ENCODE measurements around the gene OSBPL3. TPM values are rescaled to one million over a fixed set of nuclear protein-coding genes. Genes with fewer than 3 reads are reported as not detected.

Gene OSBPL3
- total RNA-seq, 1 experiment from 2014 or later, result 45.1 TPM

- H3K27me3 Mint-ChIP-seq (ENCODE audit: insufficient read depth, unreplicated experiment), result no peaks in the 10 kb centered on the region
- no peaks in the 10 kb centered on the region for H3K36me3 ChIP-seq (ENCODE audit: control insufficient read depth, insufficient read depth, low read length)
- H3K36me3 Mint-ChIP-seq (ENCODE audit: insufficient read depth, unreplicated experiment), result peaks cover 2% of the 10 kb centered on the region
- no peak overlapping the region for H3K4me3 Mint-ChIP-seq (ENCODE audit: unreplicated experiment)
- POLR2A ChIA-PET, result interaction anchor here (0.5 kb wide), 1 partner anchor 79 kb away, joined by 3 read pairs; no protein-coding TSS in a partner anchor
- peaks cover 5% of the 10 kb centered on the region for H3K4me1 Mint-ChIP-seq (ENCODE audit: low read depth, unreplicated experiment)
- no peak overlapping the region for H3K27ac Mint-ChIP-seq (ENCODE audit: unreplicated experiment)
- CTCF ChIA-PET, result interaction anchor here (0.7 kb wide), 1 partner anchor 933 kb away, joined by 3 read pairs; no protein-coding TSS in a partner anchor
- DNase-seq, result no peak
- no peak for TF ChIP-seq CTCF (IDR thresholded peaks at IDR 0.05; ENCODE audit: insufficient read depth in 1 of 2, low read depth in 1 of 2, low read length in 1 of 2, severe bottlenecking in 1 of 2, unreplicated experiment in 1 of 2)
- H3K9me3 Mint-ChIP-seq (ENCODE audit: unreplicated experiment), result no peaks in the 10 kb centered on the region
- no peaks in the 10 kb centered on the region for H3K27me3 ChIP-seq (replicated peaks; ENCODE audit: control insufficient read depth, insufficient read depth, low read length)
- H3K9me3 ChIP-seq, result no peaks in the 10 kb centered on the region
- BruUV-seq (replicated peaks), result no TSS peak
- H3K4me1 ChIP-seq, result peaks cover 21% of the 10 kb centered on the region
- H3K4me3 ChIP-seq (ENCODE audit: low read depth, low read length), result no peak overlapping the region
- intact Hi-C loops (cut with micrococcal nuclease; ENCODE audit: unreplicated experiment), result loop anchor here (2.0 kb wide), 1 partner anchor 79 kb away; no protein-coding TSS in a partner anchor
Observed at GRCh38 chr7:24899905-24900304, 80.1 kb downstream of the OSBPL3 start.

- Histone ChIP-seq H3K4me3 (ENCODE audit: low read depth, low read length) (no peak overlapping the region), H3K27me3 (replicated peaks; ENCODE audit: control insufficient read depth, insufficient read depth, low read length) (no peaks in the 10 kb centered on the region), H3K36me3 (ENCODE audit: control insufficient read depth, insufficient read depth, low read length) (no peaks in the 10 kb centered on the region), H3K4me1 (peaks cover 13% of the 10 kb centered on the region), H3K9me3 (no peaks in the 10 kb centered on the region)
- no peak for TF ChIP-seq CTCF (IDR thresholded peaks at IDR 0.05; ENCODE audit: insufficient read depth in 1 of 2, low read depth in 1 of 2, low read length in 1 of 2, severe bottlenecking in 1 of 2, unreplicated experiment in 1 of 2)
- BruUV-seq (replicated peaks), result no TSS peak
- no peak overlapping the region for H3K27ac Mint-ChIP-seq (ENCODE audit: unreplicated experiment)
- no peaks in the 10 kb centered on the region for H3K36me3 Mint-ChIP-seq (ENCODE audit: insufficient read depth, unreplicated experiment)
- H3K4me1 Mint-ChIP-seq (ENCODE audit: low read depth, unreplicated experiment), result no peaks in the 10 kb centered on the region
- H3K4me3 Mint-ChIP-seq (ENCODE audit: unreplicated experiment), result no peak overlapping the region
- no peak for DNase-seq
- H3K9me3 Mint-ChIP-seq (ENCODE audit: unreplicated experiment), result no peaks in the 10 kb centered on the region
- ChIA-PET CTCF (no interaction called here), POLR2A (no interaction called here)
- no peaks in the 10 kb centered on the region for H3K27me3 Mint-ChIP-seq (ENCODE audit: insufficient read depth, unreplicated experiment)
- intact Hi-C loops (cut with micrococcal nuclease; ENCODE audit: unreplicated experiment), result no loop called here
Observed at GRCh38 chr7:24899161-24899560, 80.8 kb downstream of the OSBPL3 start.

GRCh38 chr7:24898691-24899090 lies 81.3 kb downstream of the OSBPL3 start:
- H3K4me3 Mint-ChIP-seq (ENCODE audit: unreplicated experiment), result no peak overlapping the region
- Histone ChIP-seq H3K4me1 (peaks cover 11% of the 10 kb centered on the region), H3K36me3 (ENCODE audit: control insufficient read depth, insufficient read depth, low read length) (no peaks in the 10 kb centered on the region), H3K4me3 (ENCODE audit: low read depth, low read length) (no peak overlapping the region), H3K9me3 (no peaks in the 10 kb centered on the region), H3K27me3 (replicated peaks; ENCODE audit: control insufficient read depth, insufficient read depth, low read length) (no peaks in the 10 kb centered on the region)
- intact Hi-C loops (cut with micrococcal nuclease; ENCODE audit: unreplicated experiment), result no loop called here
- H3K36me3 Mint-ChIP-seq (ENCODE audit: insufficient read depth, unreplicated experiment), result no peaks in the 10 kb centered on the region
- CTCF ChIA-PET, result no interaction called here
- H3K4me1 Mint-ChIP-seq (ENCODE audit: low read depth, unreplicated experiment), result no peaks in the 10 kb centered on the region
- H3K9me3 Mint-ChIP-seq (ENCODE audit: unreplicated experiment), result no peaks in the 10 kb centered on the region
- POLR2A ChIA-PET, result no interaction called here
- DNase-seq, result no peak
- no peak for TF ChIP-seq CTCF (IDR thresholded peaks at IDR 0.05; ENCODE audit: insufficient read depth in 1 of 2, low read depth in 1 of 2, low read length in 1 of 2, severe bottlenecking in 1 of 2, unreplicated experiment in 1 of 2)
- H3K27ac Mint-ChIP-seq (ENCODE audit: unreplicated experiment), result no peak overlapping the region
- no peaks in the 10 kb centered on the region for H3K27me3 Mint-ChIP-seq (ENCODE audit: insufficient read depth, unreplicated experiment)
- BruUV-seq (replicated peaks), result no TSS peak
